ENCODE measurements around the gene UQCC3.

GRCh38 chr11:62647609-62648005 lies 23.9 kb upstream of the UQCC3 start:
- TF ChIP-seq, protein P1, sequence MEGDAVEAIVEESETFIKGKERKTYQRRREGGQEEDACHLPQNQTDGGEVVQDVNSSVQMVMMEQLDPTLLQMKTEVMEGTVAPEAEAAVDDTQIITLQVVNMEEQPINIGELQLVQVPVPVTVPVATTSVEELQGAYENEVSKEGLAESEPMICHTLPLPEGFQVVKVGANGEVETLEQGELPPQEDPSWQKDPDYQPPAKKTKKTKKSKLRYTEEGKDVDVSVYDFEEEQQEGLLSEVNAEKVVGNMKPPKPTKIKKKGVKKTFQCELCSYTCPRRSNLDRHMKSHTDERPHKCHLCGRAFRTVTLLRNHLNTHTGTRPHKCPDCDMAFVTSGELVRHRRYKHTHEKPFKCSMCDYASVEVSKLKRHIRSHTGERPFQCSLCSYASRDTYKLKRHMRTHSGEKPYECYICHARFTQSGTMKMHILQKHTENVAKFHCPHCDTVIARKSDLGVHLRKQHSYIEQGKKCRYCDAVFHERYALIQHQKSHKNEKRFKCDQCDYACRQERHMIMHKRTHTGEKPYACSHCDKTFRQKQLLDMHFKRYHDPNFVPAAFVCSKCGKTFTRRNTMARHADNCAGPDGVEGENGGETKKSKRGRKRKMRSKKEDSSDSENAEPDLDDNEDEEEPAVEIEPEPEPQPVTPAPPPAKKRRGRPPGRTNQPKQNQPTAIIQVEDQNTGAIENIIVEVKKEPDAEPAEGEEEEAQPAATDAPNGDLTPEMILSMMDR (IDR thresholded peaks at IDR 0.05 in 2 of 3, conservative IDR thresholded peaks at IDR 0.05 in 1 of 3; ENCODE audit: borderline replicate concordance in 1 of 3, insufficient read depth in 1 of 3, low read depth in 2 of 3, low read length in 2 of 3) = no peak
- TF ChIP-seq EZH2phosphoT487 (IDR thresholded peaks at IDR 0.05; ENCODE audit: borderline replicate concordance) (no peak), POLR2A (IDR thresholded peaks at IDR 0.05; ENCODE audit: borderline replicate concordance, extremely low read depth, insufficient read depth, insufficient read length) (no peak)

Data from HCT116 (cell line).